Fibroblast of pulmonary artery (primary cell): ENCODE measurements around the gene PCDHGA1.
"Not testable (repeated sequence)": the region's sequence is repeated elsewhere in the genome, so short reads cannot be mapped to it uniquely, and the experiment has no call there.

Experiments
- DNase-seq: peaks from one replicate; pipeline ENCODE4 v3.0.0-alpha.2; 2010; ENCODE audit warnings: low read depth
- H3K4me3 ChIP-seq: replicated peaks from 2 replicates; pipeline ENCODE4 v1.5.1; 2011; ENCODE audit warnings: low read depth, mild to moderate bottlenecking, control low read depth, low read length, moderate library complexity
- CTCF ChIP-seq: IDR thresholded peaks from 2 replicates; pipeline ENCODE4 v1.5.1; 2011; ENCODE audit warnings: mild to moderate bottlenecking, control low read depth, low read length, inconsistent platforms; ENCODE audit errors: missing control alignments

The PCDHGA1 gene

GRCh38 chr5:141330299-141331080 is at the start of gene PCDHGA1:
Gene PCDHGA1 (plus strand): TSS chr5:141330514.
- TF ChIP-seq CTCF, result peak; percentile 60
- DNase-seq, result peak; percentile 71
- H3K4me3 ChIP-seq, result peak within 1 kb of the TSS; percentile 55

- peak; percentile 12 for DNase-seq
- no peak overlapping the region for H3K4me3 ChIP-seq
- no peak for TF ChIP-seq CTCF
Measured at GRCh38 chr5:141298376-141298775, 31.9 kb upstream of the PCDHGA1 start.

DNA sequence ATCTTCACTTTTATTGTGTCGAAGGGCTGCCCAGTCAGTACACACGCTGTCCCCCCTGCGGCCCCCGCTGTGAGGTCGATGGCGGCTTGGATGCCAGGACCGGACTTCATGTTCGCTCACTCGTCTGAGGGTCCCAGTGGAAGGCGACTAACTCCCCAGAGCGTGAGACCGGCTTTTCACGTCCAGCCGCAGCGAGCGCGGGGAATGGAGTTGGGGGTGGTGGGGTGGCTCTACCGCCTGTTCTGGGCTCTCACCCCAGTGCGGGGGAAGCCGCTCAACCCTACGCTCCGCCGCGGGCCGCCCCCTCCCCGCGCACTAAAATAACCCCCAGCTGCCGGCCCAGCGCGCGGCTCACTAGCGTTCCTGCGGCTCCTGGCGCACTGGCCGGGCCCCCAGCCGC is 26.6 kb upstream of the PCDHGA1 start, which contains the start of gene SLC25A2:
SLC25A2 (minus strand) TSS at position 294 of the 400 bp plus-strand sequence; CDS start at position 110, 184 bp downstream.
- no peak for TF ChIP-seq CTCF
- no peak for DNase-seq
- no peak within 1 kb of the TSS for H3K4me3 ChIP-seq

GRCh38 chr5:141306630-141307029 is 23.7 kb upstream of the PCDHGA1 start:
- no peak overlapping the region for H3K4me3 ChIP-seq
- no peak for DNase-seq
- TF ChIP-seq CTCF, result no peak

GRCh38 chr5:141313711-141314110 is 16.6 kb upstream of the PCDHGA1 start:
- no peak overlapping the region for H3K4me3 ChIP-seq
- TF ChIP-seq CTCF, result no peak
- DNase-seq, result no peak

DNA sequence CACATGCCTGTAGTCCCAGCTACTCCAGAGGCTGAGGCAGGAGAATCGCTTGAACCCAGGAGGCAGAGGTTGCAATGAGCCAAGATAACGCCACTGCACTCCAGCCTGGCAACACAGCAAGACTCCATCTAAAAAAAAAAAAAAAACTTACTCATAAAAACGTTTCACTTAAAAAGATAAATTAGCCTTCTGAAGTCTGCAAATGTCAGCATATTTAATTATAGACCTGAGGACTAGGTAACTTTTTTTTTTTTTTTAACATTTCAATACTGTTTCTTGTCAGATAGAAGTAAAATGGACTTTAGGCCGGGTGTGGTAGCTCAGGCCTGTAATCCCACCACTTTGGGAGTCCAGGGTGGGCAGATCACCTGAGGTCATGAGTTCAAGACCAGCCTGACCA is 13.4 kb upstream of the PCDHGA1 start:
- not testable (repeated sequence) for DNase-seq, H3K4me3 ChIP-seq

- no peak for TF ChIP-seq CTCF
- H3K4me3 ChIP-seq, result peak overlapping the region; percentile 94
- DNase-seq, result no peak
Measured at GRCh38 chr5:141319202-141319601, 11.1 kb upstream of the PCDHGA1 start.
